Activated CD4-positive, alpha-beta T cell treated with anti-CD3 and anti-CD28 coated beads for 1 hour (primary cell): ENCODE measurements around the gene PNLIPRP1.

Experiments
- DNase-seq: peaks from one replicate; pipeline ENCODE4 v3.0.0-alpha.2; 2020

PNLIPRP1 gene

DNA sequence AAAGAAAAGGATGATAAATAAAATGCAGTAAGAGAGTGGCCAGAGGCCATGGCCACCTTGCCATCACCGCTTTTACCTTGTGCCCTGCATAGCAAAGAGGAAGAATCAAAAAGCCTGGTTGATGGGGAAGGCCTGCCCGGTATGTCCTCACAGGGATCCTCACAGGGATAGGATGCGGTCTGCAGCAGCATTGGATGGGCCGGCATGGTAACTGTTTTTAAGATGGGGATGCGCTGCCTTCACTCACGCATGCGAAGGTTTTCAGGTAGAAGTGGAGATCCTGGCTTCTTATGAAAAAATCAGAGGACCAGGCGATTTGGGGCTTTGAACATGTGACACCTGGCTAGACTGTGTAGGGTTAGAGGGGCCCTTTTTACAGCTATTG, 42.4 kb downstream of the PNLIPRP1 start:
- no peak for DNase-seq

DNA sequence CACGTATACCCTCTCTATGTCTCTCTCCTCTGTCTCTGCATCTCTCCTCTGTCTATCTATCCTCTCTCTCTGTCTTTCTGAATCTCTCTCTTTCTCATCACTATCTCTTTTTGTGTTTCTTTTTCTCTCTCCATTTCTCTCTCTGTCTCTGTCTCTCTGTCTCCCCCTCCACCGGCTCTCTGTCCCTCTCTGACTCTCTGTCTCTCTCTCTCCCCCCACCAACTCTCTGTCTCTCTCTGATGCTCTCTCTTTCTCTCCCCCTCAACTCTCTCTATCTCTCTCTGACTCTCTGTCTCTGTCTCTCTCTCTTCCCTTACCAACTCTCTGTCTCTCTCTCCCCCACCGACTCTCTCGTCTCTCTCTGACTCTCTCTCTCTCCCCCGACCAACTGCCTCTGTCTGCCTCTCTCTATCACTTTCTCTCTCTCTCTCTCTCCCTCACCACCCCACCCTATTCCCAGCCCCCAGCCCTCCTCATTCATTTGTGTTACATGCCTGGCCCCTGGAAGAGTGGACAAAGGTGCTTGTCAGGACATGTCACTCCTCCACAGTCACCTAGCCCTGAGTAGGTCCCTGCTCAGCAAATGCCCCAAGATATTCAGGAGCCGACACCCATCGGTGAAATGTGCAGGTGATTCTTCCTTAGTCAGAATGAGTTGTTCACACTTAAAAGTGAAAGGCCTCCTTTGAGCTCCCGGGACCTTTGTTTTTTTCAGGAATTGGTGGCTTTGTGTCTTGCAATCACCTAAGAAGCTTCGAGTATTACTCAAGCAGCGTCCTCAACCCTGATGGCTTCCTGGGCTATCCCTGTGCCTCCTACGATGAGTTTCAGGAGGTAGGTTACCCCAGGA, 43.6 kb downstream of the PNLIPRP1 start:
- no peak for DNase-seq

DNA sequence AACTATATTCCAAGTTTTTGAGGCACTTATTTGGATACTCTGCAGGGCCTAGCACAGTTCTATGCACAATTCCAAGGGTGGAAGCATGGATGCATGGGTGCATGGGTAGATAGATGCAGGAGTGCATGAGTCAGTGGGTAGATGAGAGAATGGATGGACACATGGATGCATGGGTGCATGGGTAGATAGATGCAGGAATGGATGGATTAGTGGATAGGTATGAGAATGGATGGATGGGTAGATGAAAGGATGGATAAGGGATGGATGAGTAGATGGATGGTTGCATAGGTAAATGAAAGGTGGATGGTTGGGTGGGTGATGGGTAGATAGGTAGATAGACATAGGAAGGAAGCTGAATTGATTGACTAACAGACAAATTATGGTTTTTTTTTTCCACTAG, 45.6 kb downstream of the PNLIPRP1 start:
- no peak for DNase-seq

DNA sequence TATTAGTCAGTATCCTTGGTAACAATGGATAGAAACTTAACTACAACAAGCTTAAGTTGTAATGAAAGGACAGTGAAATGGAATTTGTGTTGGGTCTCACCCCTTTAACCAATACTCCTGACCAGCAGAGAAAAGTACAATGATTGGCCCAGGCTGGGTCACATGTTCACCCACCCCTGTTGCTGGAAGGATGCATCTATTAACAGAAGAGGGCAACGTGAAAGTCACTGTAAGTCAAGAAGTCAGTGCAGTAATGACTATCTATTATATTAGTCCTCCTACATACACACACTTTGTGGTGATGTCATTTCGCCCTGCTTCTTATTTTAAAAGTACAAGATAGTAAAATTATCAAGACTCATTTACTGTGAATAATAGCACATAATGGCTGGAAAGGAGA, 46.2 kb downstream of the PNLIPRP1 start:
- no peak for DNase-seq

DNA sequence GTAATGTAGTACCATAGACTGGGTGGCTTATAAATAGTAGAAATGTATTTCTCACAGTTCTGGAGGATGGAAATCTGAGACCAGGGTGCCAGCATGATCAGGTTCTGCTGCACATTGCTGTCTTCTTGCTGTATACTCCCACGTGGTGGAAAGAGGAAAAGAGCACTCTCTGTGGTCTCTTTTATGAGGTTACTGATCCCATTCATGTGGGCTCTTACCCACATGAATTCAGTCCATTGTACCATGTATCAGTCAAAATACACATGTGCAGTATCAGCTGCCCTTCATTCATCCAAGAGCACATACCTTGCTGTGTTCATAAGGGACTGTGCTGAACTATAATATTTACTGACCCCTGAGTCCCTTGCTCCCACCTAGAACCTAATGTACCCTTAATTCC, 47.1 kb downstream of the PNLIPRP1 start:
- no peak for DNase-seq

DNA sequence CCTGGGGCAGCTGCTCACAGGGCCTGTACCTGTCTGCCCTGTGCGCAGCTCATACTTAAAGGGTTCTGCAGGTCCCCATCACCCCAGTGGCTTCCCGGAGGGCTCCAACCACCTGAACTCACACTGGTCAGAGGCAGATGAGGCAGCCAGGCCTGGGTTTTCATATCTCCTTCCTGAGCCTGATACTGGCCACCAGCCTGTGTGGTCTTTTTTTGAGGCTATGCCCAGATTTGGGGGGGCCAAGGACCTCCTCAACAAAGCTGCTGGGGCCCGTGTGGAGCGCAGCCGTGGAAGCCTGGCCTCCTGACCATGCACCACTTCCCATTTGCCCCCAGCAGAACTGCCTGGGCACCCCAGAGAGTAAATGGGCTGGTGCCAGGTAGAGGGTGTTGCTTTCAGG, 55.7 kb downstream of the PNLIPRP1 start:
- no peak for DNase-seq

DNA sequence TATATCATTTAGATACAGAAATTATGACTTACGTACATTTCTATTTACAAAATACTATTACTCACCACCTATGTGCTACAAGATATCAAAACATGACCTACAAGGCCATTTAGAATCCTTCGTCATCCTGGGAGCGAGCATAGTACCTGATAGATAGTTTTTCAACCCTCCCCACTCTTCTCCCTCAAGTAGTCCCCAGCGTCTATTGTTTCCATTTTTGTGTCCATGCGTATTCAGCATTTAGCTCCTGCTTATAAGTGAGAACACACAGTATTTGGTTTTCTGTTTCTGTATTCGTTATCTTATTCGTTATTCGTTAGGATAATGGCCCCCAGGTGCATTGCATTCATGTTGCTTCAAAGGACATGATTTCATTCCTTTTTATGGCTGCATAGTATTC, 58.1 kb downstream of the PNLIPRP1 start:
- DNase-seq = no peak

DNA sequence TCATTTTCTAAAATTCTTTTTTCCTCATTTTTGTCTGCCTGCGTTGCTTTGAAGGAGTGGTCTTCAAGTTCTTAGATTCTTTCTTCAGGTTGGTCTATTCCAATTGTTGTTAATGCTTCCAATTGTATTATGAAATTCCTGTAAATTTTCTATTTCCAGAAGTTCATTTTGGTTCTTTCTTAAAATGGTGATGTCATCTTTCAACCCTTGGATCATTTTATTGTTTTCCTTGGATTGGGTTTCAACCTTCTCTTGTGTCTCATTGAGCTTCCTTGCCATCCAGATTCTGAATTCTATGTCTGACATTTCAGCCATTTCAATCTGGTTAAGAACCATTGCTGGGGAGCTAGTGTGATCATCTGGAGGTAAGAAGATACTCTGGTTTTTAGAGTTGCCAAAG, 63.1 kb downstream of the PNLIPRP1 start:
- no peak for DNase-seq

DNA sequence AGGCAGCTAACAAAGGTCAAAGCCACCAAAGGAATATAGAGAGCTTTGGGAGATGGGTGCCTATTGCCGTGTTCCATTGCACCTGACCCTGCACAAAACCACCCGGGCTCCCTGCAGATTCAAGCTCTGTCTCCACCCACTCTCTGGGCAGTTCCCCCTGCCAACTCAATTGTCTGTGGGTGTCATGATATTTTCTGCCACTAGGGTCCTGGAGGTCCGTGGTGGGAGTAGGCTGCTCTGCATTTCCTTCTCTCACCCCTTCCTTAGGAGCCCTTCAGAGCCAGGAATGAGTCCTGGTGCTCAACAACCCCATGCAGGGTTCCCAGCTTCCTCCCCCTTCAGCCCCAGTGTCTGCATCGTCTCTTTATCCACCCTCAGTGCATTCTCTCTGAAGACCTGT, 64.1 kb downstream of the PNLIPRP1 start:
- no peak for DNase-seq

DNA sequence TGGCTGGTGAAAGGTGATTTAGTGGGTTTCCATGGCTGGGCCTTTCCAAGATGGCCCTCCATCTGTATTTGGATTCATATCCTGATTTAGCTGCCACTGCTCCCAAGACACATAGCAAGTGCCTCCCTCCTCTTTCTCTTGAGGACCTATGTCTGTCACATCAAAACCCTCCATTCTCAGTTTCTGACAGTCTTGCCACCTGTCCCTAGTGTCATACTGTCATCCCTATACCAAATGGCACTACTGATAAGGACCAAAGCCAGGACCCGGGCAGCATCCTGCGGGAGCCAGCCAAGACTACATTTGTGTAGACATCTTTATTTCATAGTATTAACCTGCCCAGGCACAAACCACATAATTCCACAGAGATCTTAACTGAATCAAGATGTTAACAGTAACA, 64.8 kb downstream of the PNLIPRP1 start:
- no peak for DNase-seq

DNA sequence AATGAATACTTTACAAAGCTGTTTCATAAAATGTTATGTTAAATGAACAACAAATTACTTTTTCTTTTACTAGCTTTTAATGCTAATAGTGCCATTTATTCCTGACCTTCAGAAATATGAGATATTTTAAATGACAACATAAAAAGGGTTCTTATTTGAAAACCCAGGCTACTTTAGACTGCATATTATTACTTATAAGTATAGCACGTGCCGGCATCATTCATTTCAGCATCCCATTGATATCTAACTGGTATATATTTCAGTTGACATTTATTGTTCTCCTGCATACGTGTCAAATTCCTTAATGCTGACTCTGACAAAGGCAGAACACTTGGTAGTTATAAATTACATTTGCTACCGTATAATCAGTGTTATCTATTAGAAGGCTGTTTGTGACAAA, 65.3 kb downstream of the PNLIPRP1 start:
- no peak for DNase-seq

DNA sequence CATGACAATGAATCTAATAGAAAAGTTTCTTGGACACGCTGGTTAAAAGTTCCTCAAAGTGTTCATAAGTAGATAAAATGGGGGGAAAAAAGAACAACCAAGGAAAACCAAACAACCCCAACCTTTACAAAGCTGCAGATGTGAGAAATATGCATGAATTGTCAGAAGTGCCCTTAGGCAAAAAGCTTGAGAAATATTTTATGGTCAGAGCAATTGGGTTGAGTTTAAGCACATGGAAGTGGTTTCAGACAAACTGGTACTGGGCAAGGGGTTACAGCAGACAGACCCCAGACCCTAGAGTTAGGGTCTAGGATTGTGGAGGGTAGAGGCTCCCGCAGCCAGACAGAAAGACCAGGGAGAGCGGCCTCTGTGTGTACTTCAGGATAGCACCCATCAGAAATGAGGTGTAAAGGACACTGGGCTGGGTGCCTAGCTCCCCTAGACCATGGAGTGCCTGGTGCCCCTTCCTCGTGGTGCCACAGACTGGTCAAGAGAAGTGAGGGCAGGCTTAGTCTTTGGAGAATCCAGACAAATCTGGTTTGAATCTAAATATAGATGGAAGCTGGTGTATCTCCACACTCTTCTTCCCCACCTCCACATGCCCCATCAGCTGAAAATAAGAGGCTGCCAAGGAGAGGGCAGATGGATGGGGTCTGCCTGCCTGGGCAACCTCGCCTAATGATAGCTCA, 67.2 kb downstream of the PNLIPRP1 start:
- no peak for DNase-seq
